HepG2 (cell line): ENCODE results near the gene BEAN1. TPM values are rescaled to one million over a fixed set of nuclear protein-coding genes. Genes with fewer than 3 reads are reported as not detected.
A peak's percentile ranks its signal among the peaks of the same experiment; 100 is the strongest.

Experiments used
- DNMT3B ChIP-seq: conservative IDR thresholded peaks from 2 replicates; pipeline ENCODE4 v1.6.1; 2016; ENCODE audit warnings: missing biosample characterization, control low read depth
- ELF4 ChIP-seq: sonication (generic); formaldehyde crosslinking; IDR thresholded peaks from 2 replicates; pipeline ENCODE4 v1.5.0; 2020; ENCODE audit warnings: missing genetic modification reagents, mild to moderate bottlenecking, moderate library complexity, borderline replicate concordance
- GATA4 ChIP-seq: sonication (generic); IDR thresholded peaks from 2 replicates; pipeline ENCODE4 v1.6.1; 2016; ENCODE audit warnings: antibody characterized with exemption, low read depth, borderline replicate concordance
- GPN1 ChIP-seq: sonication (generic); formaldehyde crosslinking; IDR thresholded peaks from 2 replicates; pipeline ENCODE4 v1.5.1; 2020; ENCODE audit warnings: missing genetic modification reagents, borderline replicate concordance
- MBNL3 ChIP-seq: fragments of 250-450 bp; sonication (Bioruptor Pico); conservative IDR thresholded peaks from 2 replicates; pipeline ENCODE4 v1.8.0; 2022; ENCODE audit warnings: mild to moderate bottlenecking, inconsistent platforms
- MIXL1 ChIP-seq: IDR thresholded peaks from 2 replicates; pipeline ENCODE4 v1.6.1; 2016
- RARG ChIP-seq: sonication (generic); formaldehyde crosslinking; IDR thresholded peaks from 2 replicates; pipeline ENCODE4 v1.4.0; 2020; ENCODE audit warnings: low read depth, mild to moderate bottlenecking, missing genetic modification reagents
- RFX1 ChIP-seq: fragments of 450-650 bp; IDR thresholded peaks from 2 replicates; pipeline ENCODE4 v1.6.1; 2017
- SRSF4 ChIP-seq: fragments of 200-400 bp; formaldehyde crosslinking; IDR thresholded peaks from one replicate; pipeline ENCODE4 v1.6.1; 2018; ENCODE audit warnings: mild to moderate bottlenecking, low read depth, low read length, moderate library complexity; ENCODE audit not compliant: poor library complexity, severe bottlenecking
- TGIF2 ChIP-seq: IDR thresholded peaks from 2 replicates; pipeline ENCODE4 v1.6.1; 2016; ENCODE audit warnings: control low read depth, missing compliant biosample characterization
- ZFP62 ChIP-seq: sonication (generic); formaldehyde crosslinking; IDR thresholded peaks from 2 replicates; pipeline ENCODE4 v1.4.0; 2020; ENCODE audit warnings: missing genetic modification reagents
- ZNF564 ChIP-seq: sonication (generic); formaldehyde crosslinking; IDR thresholded peaks from 2 replicates; pipeline ENCODE4 v1.8.1; 2023; ENCODE audit warnings: mild to moderate bottlenecking, missing genetic modification reagents
- ZNF567 ChIP-seq: sonication (generic); formaldehyde crosslinking; IDR thresholded peaks from 2 replicates; pipeline ENCODE4 v1.8.1; 2023; ENCODE audit warnings: mild to moderate bottlenecking, missing genetic modification reagents, borderline replicate concordance
- ZNF572 ChIP-seq: sonication (generic); formaldehyde crosslinking; IDR thresholded peaks from 2 replicates; pipeline ENCODE4 v1.5.1; 2020; ENCODE audit warnings: mild to moderate bottlenecking, missing genetic modification reagents
- ZNF614 ChIP-seq: IDR thresholded peaks from 2 replicates; pipeline ENCODE4 v1.6.1; 2018; ENCODE audit warnings: missing biosample characterization, missing genetic modification reagents, inconsistent platforms, borderline replicate concordance
- ZNF678 ChIP-seq: sonication (generic); formaldehyde crosslinking; IDR thresholded peaks from 2 replicates; pipeline ENCODE4 v1.4.0; 2020; ENCODE audit warnings: mild to moderate bottlenecking, missing genetic modification reagents
- polyA plus RNA-seq, 8 experiments: library from polyadenylated mRNA; depleted of rRNA in 3 of 8; stranded (reverse) in 7 of 8; unstranded in 1 of 8; fragments of >200 nt; fragmentation: Illumina TruSeq in 4 of 8; extraction: Trizol in 4 of 8; gene quantifications; 2 replicates each; pipeline versions ENCODE4 v1.2.1 to v1.2.3, GENCODE V29; 2011 to 2016; ENCODE audit warnings: low read depth in 4 of 8, missing spikeins in 1 of 8, mixed read lengths in 1 of 8; ENCODE audit not compliant: insufficient read depth in 1 of 8
- total RNA-seq, 5 experiments: library from RNA; depleted of rRNA; stranded (reverse); fragments of >200 nt; fragmentation: Illumina TruSeq; extraction: Trizol; gene quantifications; 2 replicates each; pipeline ENCODE4 v1.2.3, GENCODE V29; 2016; ENCODE audit warnings: low read depth in 1 of 5
- TF ChIP-seq, protein P1 (sequence below): sonication (generic); formaldehyde crosslinking; IDR thresholded peaks from 2 replicates; pipeline ENCODE4 v1.4.0; 2020; ENCODE audit warnings: missing genetic modification reagents, borderline replicate concordance
- TF ChIP-seq, protein P2 (sequence below): sonication (generic); formaldehyde crosslinking; IDR thresholded peaks from 2 replicates; pipeline ENCODE4 v1.5.0; 2020; ENCODE audit warnings: missing genetic modification reagents
- TF ChIP-seq, protein P3 (sequence below): sonication (generic); formaldehyde crosslinking; IDR thresholded peaks from 2 replicates; pipeline ENCODE4 v1.9.0; 2021; ENCODE audit warnings: missing genetic modification reagents, mild to moderate bottlenecking, borderline replicate concordance
- TF ChIP-seq, protein P4 (sequence below): sonication (generic); formaldehyde crosslinking; IDR thresholded peaks from 2 replicates; pipeline ENCODE4 v1.4.0; 2020; ENCODE audit warnings: mild to moderate bottlenecking, low read depth, missing genetic modification reagents
- TF ChIP-seq, protein P5 (sequence below): sonication (generic); formaldehyde crosslinking; IDR thresholded peaks from 2 replicates; pipeline ENCODE4 v1.8.0; 2022; ENCODE audit warnings: missing genetic modification reagents, mild to moderate bottlenecking, borderline replicate concordance
- TF ChIP-seq, protein P6 (sequence below): sonication (generic); formaldehyde crosslinking; IDR thresholded peaks from 2 replicates; pipeline ENCODE4 v1.5.0; 2020; ENCODE audit warnings: missing genetic modification reagents

BEAN1 gene
- total and polyA plus RNA-seq, 2 of the 13 experiments (the other 11 are each of a cell fraction or from before 2014, with no cell fraction given), result 0.53 to 1.4 TPM

DNA sequence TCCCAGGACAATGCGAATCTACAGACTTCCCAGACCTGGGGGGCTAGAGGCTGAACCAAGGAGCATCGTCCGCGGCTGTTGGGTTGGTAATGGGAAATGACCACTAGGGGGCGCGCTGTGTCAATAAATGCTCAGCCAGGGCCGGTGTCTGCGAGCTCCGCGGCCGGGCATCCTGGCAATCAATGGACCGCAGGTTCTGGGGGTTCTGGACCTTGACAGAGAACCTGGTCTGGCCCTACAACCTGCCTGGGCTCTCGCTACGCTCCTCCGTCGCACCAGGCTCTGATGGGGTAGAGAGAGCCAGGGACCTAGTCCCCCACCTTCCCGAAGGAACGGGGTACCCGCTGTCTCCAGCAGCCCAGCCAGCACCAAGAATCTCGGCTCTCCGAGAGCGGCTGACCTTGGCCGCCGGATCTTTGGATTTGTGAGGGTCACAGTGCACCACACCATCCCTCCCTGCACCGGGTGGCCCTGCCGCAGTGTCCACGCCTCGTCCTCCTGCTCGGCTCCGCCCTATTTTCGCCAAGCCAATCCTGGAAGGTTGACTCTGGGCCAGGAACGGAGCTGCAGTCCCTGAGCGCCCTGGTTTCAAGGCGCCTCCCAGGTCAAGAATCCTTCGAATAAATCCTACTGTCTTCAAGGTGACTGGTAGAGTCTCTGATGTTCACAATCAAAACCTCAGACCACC lies 20.4 kb upstream of the BEAN1 start (continued):
- TF ChIP-seq, protein P1, sequence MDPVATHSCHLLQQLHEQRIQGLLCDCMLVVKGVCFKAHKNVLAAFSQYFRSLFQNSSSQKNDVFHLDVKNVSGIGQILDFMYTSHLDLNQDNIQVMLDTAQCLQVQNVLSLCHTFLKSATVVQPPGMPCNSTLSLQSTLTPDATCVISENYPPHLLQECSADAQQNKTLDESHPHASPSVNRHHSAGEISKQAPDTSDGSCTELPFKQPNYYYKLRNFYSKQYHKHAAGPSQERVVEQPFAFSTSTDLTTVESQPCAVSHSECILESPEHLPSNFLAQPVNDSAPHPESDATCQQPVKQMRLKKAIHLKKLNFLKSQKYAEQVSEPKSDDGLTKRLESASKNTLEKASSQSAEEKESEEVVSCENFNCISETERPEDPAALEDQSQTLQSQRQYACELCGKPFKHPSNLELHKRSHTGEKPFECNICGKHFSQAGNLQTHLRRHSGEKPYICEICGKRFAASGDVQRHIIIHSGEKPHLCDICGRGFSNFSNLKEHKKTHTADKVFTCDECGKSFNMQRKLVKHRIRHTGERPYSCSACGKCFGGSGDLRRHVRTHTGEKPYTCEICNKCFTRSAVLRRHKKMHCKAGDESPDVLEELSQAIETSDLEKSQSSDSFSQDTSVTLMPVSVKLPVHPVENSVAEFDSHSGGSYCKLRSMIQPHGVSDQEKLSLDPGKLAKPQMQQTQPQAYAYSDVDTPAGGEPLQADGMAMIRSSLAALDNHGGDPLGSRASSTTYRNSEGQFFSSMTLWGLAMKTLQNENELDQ (CRISPR knock-in tag), result no peak
- TF ChIP-seq, protein P2, sequence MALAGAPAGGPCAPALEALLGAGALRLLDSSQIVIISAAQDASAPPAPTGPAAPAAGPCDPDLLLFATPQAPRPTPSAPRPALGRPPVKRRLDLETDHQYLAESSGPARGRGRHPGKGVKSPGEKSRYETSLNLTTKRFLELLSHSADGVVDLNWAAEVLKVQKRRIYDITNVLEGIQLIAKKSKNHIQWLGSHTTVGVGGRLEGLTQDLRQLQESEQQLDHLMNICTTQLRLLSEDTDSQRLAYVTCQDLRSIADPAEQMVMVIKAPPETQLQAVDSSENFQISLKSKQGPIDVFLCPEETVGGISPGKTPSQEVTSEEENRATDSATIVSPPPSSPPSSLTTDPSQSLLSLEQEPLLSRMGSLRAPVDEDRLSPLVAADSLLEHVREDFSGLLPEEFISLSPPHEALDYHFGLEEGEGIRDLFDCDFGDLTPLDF (CRISPR knock-in tag), result no peak
- no peak for TF ChIP-seq ZNF572 (CRISPR knock-in tag)
- TF ChIP-seq, protein P3, sequence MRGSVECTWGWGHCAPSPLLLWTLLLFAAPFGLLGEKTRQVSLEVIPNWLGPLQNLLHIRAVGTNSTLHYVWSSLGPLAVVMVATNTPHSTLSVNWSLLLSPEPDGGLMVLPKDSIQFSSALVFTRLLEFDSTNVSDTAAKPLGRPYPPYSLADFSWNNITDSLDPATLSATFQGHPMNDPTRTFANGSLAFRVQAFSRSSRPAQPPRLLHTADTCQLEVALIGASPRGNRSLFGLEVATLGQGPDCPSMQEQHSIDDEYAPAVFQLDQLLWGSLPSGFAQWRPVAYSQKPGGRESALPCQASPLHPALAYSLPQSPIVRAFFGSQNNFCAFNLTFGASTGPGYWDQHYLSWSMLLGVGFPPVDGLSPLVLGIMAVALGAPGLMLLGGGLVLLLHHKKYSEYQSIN (CRISPR knock-in tag), result no peak
- TF ChIP-seq ZNF614 (CRISPR knock-in tag), result peak; percentile 67; the same call in 1 of the 2 replicates
- no peak for TF ChIP-seq TGIF2
- TF ChIP-seq DNMT3B, result no peak
- TF ChIP-seq GATA4, result no peak
- TF ChIP-seq RFX1, result no peak
- TF ChIP-seq, protein P4, sequence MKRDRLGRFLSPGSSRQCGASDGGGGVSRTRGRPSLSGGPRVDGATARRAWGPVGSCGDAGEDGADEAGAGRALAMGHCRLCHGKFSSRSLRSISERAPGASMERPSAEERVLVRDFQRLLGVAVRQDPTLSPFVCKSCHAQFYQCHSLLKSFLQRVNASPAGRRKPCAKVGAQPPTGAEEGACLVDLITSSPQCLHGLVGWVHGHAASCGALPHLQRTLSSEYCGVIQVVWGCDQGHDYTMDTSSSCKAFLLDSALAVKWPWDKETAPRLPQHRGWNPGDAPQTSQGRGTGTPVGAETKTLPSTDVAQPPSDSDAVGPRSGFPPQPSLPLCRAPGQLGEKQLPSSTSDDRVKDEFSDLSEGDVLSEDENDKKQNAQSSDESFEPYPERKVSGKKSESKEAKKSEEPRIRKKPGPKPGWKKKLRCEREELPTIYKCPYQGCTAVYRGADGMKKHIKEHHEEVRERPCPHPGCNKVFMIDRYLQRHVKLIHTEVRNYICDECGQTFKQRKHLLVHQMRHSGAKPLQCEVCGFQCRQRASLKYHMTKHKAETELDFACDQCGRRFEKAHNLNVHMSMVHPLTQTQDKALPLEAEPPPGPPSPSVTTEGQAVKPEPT (CRISPR knock-in tag), result no peak
- TF ChIP-seq ZNF567 (CRISPR knock-in tag), result peak; percentile 81; the same call in 1 of the 2 replicates
- no peak for TF ChIP-seq ZFP62
- no peak for TF ChIP-seq ZNF678 (CRISPR knock-in tag)
- no peak for TF ChIP-seq RARG (CRISPR knock-in tag)
- TF ChIP-seq, protein P5, sequence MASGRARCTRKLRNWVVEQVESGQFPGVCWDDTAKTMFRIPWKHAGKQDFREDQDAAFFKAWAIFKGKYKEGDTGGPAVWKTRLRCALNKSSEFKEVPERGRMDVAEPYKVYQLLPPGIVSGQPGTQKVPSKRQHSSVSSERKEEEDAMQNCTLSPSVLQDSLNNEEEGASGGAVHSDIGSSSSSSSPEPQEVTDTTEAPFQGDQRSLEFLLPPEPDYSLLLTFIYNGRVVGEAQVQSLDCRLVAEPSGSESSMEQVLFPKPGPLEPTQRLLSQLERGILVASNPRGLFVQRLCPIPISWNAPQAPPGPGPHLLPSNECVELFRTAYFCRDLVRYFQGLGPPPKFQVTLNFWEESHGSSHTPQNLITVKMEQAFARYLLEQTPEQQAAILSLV, result peak; percentile 83
- peak; percentile 77 for TF ChIP-seq MIXL1 (CRISPR knock-in tag)
- TF ChIP-seq MBNL3 (CRISPR knock-in tag), result no peak
- TF ChIP-seq, protein P6, sequence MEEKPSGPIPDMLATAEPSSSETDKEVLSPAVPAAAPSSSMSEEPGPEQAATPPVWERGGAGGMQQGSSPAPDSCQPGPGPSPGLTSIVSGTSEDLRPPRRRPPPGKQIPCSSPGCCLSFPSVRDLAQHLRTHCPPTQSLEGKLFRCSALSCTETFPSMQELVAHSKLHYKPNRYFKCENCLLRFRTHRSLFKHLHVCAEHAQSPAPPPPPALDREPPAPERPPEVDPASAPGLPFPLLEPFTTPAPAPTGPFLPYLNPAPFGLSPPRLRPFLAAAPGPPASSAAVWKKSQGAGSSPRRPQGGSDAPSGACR (CRISPR knock-in tag), result no peak
- TF ChIP-seq ELF4 (CRISPR knock-in tag), result no peak; the same call in 1 of the 2 replicates
- peak; percentile 39; the same call in 1 of the 2 replicates for TF ChIP-seq GPN1
- TF ChIP-seq SRSF4, result no peak
- no peak for TF ChIP-seq ZNF564 (CRISPR knock-in tag)
